Measurements from ENCODE around the gene GLYATL3. TPM values are rescaled to one million over a fixed set of nuclear protein-coding genes. Genes with fewer than 3 reads are reported as not detected.

GLYATL3 gene
- polyA plus RNA-seq, 1 of the 3 experiments (the other 2 are of a cell fraction): not detected

GRCh38 chr6:49516147-49516505 is 16.4 kb downstream of the GLYATL3 start:
- H3K4me2 ChIP-seq: no peak overlapping the region
- H3K79me2 ChIP-seq (ENCODE audit: insufficient read depth): no peaks in the 10 kb centered on the region
- no peak overlapping the region for H3K27ac ChIP-seq (ENCODE audit: low read depth in 2 of 2, low read length in 1 of 2)
- no peaks in the 10 kb centered on the region for H3K36me3 ChIP-seq (replicated peaks in 1 of 2; ENCODE audit: control insufficient read depth in 1 of 2, insufficient read depth in 2 of 2, low read length in 1 of 2)
- H3K4me3 ChIP-seq (ENCODE audit: low read depth in 2 of 2, low read length in 1 of 2): no peak overlapping the region
- no peaks in the 10 kb centered on the region for H3K9me2 ChIP-seq
- WGBS (ENCODE audit: low lambda C conversion rate): 9% methylated on average over 4 of the region's 4 CpGs
- CTCF ChIA-PET: interaction anchor here (0.7 kb wide), 1 partner anchor 16 kb away, joined by 3 read pairs; no protein-coding TSS in a partner anchor
- no peak overlapping the region for H3K9ac ChIP-seq
- H3K9me3 ChIP-seq: no peaks in the 10 kb centered on the region
- DNase-seq: no peak
- no peaks in the 10 kb centered on the region for H4K20me1 ChIP-seq (ENCODE audit: insufficient read depth)
- TF ChIP-seq RXRA (IDR thresholded peaks at IDR 0.05; ENCODE audit: borderline replicate concordance, low read depth) (no peak), TCF12 (IDR thresholded peaks at IDR 0.05) (no peak), USF2 (IDR thresholded peaks at IDR 0.05; ENCODE audit: borderline replicate concordance, low read depth, low read length) (no peak), YY1 (IDR thresholded peaks at IDR 0.05; ENCODE audit: low read depth) (no peak), MEF2A (IDR thresholded peaks at IDR 0.05; ENCODE audit: borderline replicate concordance, low read depth) (no peak), ZBTB33 (IDR thresholded peaks at IDR 0.05; ENCODE audit: borderline replicate concordance, low read depth) (no peak), EZH2phosphoT487 (IDR thresholded peaks at IDR 0.05; ENCODE audit: borderline replicate concordance, low read depth) (no peak), POLR2AphosphoS5 (IDR thresholded peaks at IDR 0.05; ENCODE audit: low read depth, low read length) (no peak), MXI1 (IDR thresholded peaks at IDR 0.05; ENCODE audit: low read depth, low read length) (no peak), RCOR1 (IDR thresholded peaks at IDR 0.05; ENCODE audit: low read length) (no peak), SIN3A (IDR thresholded peaks at IDR 0.05; ENCODE audit: borderline replicate concordance, low read depth, low read length) (no peak), PBX3 (IDR thresholded peaks at IDR 0.05) (no peak), GABPA (IDR thresholded peaks at IDR 0.05; ENCODE audit: low read depth) (no peak), FOSL2 (IDR thresholded peaks at IDR 0.05; ENCODE audit: borderline replicate concordance, low read depth) (no peak), EP300 (IDR thresholded peaks at IDR 0.05; ENCODE audit: borderline replicate concordance in 1 of 2, low read depth in 1 of 2, low read length in 1 of 2) (no peak), RFX5 (IDR thresholded peaks at IDR 0.05; ENCODE audit: low read length) (no peak)
- H3F3A ChIP-seq (replicated peaks; ENCODE audit: insufficient read depth): no peaks in the 10 kb centered on the region
- no peak overlapping the region for H2AFZ ChIP-seq (ENCODE audit: low read depth)
- no peaks in the 10 kb centered on the region for H3K4me1 ChIP-seq (ENCODE audit: control insufficient read depth in 1 of 2, insufficient read depth in 2 of 2, low read depth in 1 of 2, low read length in 1 of 2)
- POLR2A ChIA-PET: no interaction called here
- no peaks in the 10 kb centered on the region; the same call in 1 of the 2 replicates for H3K27me3 ChIP-seq (ENCODE audit: insufficient read depth)

Measured in SK-N-SH (cell line).